C4-2B (cell line): ENCODE data around the gene ADCYAP1R1.

ENCODE experiments used
- H3K27ac ChIP-seq: fragments of 450-650 bp; 2 replicates; pipeline ENCODE4 v1.5.1; 2017
- CTCF ChIP-seq: fragments of 450-650 bp; conservative IDR thresholded peaks from 2 replicates; pipeline ENCODE4 v1.5.1; 2017; ENCODE audit warnings: mild to moderate bottlenecking
- ZFX ChIP-seq: fragments of 450-650 bp; IDR thresholded peaks from 2 replicates; pipeline ENCODE4 v1.6.1; 2017

ADCYAP1R1 gene

GRCh38 chr7:31114593-31115343 lies 62.7 kb downstream of the ADCYAP1R1 start:
- TF ChIP-seq CTCF (no peak), ZFX (no peak)
- H3K27ac ChIP-seq, result no peak overlapping the region

DNA sequence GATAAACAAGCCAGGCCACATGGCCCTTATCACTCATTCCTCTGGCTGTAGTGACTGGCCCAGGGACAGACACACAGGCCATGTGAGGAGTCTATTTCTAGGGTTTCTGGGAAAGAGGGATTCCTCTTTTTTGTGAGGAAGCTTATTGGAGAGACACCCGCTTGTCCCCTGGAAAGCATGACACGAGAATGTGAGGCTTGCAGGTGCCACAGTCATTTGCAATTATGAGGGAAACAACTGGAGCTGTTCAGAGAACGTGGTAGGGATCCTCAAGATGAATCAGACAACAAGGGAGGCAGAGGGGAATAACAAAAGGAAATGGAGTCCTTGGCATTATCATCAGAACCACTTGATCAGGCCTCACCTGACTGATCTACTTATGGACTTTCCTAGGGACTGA lies 64.5 kb downstream of the ADCYAP1R1 start:
- TF ChIP-seq CTCF (no peak), ZFX (no peak)

DNA sequence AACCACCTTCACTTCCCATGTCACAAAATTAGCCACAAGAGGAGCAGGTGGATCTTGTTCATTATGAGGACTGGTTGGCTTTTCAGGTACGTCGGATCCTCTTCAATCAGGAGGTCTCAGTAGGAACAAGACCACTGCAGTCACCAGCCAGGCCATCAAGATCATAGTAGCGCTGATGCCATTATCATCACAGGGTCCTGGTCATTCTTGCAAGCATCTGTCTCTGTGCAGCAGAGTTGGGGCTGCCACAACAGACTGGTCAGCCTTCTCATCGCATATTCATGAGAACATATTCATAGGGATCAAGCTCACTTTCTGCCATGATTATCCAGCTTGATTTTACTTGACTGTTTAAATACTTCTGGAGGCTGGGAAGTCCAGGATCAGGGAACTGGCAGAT lies 67.1 kb downstream of the ADCYAP1R1 start:
- TF ChIP-seq CTCF (no peak), ZFX (no peak)

More for the DNA sequence above, 64.5 kb downstream of the ADCYAP1R1 start:
- H3K27ac ChIP-seq, result no peak overlapping the region

DNA sequence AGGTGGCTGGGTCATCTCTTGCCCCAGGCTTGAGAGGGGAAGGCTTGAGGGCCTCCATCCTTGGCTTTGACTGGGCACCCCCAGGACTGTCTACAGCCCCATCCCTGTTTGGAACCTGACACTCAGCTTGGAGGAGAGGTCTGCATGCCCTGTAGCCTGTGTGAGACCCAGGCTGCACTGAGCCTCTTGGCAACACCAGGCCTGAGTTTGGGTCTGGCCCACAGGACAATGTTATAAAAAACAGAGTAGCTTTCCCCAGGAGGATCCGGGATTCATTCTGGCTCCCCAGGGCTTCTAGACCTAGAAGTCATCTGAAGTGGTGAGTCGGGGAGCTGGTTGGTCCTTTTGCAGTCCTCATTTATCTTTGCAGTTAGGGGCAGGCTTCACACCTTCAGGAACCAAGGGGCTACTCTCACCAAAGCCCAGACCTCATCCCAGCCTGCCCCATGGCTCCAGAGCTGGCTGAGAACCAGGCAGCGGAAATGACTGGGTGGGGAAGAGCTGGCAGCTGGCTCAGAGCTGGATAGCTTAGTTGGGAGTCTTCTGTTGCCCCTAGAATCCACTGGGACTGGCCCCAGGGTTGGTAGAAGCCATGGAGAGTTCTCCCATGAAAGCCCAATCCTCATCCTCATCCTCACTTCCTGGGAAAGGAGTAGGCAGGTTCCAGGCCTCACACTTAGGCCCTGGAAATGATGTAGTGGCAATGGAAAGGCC lies 68.8 kb downstream of the ADCYAP1R1 start:
- TF ChIP-seq CTCF (no peak), ZFX (no peak)
- H3K27ac ChIP-seq, result no peak overlapping the region

More for the DNA sequence above, 67.1 kb downstream of the ADCYAP1R1 start:
- H3K27ac ChIP-seq, result no peak overlapping the region

DNA sequence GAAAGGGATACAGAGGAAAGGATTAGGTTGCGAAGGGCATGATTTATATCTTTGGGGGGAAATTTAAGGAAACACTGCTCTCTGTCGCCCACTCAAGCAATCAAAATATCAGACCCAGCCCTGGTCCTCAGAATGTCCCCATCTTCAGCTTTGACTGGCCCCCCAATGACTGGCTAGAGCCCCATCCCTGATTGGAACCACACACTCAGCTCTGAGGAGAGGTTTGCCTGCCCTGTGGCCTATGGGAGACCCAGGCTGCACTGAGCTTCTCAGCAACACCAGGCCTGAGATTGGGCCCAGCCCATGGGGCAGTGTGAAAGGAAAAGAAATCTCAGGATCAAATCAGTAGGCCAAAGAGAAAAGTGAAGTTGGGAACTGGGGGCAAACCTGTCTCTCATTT lies 69.5 kb downstream of the ADCYAP1R1 start:
- no peak for TF ChIP-seq ZFX
- no peak for TF ChIP-seq CTCF
- H3K27ac ChIP-seq, result no peak overlapping the region

- TF ChIP-seq CTCF, result peak; percentile 93
- no peak for TF ChIP-seq ZFX
- H3K27ac ChIP-seq, result no peak overlapping the region
These were observed 70.5 kb downstream of the ADCYAP1R1 start for GRCh38 chr7:31122649-31123058.

GRCh38 chr7:31123321-31123720 lies 71.2 kb downstream of the ADCYAP1R1 start:
- no peak overlapping the region for H3K27ac ChIP-seq
- no peak for TF ChIP-seq ZFX
- no peak for TF ChIP-seq CTCF
